Measurements from ENCODE around the gene LINS1.

Gene LINS1

DNA sequence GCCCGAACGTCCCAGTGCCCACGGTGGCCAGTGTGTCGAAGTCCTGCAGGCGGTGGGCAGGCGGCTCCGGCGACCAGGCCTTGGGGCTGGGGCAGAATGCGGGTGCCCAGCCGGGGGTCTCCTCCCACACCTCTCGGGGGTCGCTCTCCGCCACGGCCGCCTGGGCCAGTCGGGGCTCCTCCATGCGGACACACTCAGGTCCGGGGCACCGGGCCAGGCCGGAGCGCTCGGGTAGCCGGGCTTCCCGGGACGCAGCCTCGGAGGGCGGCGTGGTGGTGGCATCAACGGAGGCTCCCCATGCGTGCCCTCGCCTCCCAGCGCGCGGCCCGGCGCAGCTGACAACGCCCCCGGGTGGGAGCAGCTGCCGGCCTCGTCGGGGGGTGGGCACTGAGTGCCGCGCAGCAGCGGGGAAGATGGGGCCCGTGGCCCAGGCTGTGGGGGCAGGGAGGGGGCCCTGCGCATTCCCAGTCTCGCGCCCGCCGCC, 43.2 kb downstream of the LINS1 start:
- no peak for TF ChIP-seq MYC (IDR thresholded peaks at IDR 0.05; ENCODE audit: low read depth, low read length)
- TF ChIP-seq POLR2A (IDR thresholded peaks at IDR 0.05; ENCODE audit: extremely low read depth, insufficient read length), result no peak
- TF ChIP-seq, protein P1, sequence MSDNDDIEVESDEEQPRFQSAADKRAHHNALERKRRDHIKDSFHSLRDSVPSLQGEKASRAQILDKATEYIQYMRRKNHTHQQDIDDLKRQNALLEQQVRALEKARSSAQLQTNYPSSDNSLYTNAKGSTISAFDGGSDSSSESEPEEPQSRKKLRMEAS (IDR thresholded peaks at IDR 0.05; ENCODE audit: low read depth, low read length), result no peak
- TF ChIP-seq, protein P2, sequence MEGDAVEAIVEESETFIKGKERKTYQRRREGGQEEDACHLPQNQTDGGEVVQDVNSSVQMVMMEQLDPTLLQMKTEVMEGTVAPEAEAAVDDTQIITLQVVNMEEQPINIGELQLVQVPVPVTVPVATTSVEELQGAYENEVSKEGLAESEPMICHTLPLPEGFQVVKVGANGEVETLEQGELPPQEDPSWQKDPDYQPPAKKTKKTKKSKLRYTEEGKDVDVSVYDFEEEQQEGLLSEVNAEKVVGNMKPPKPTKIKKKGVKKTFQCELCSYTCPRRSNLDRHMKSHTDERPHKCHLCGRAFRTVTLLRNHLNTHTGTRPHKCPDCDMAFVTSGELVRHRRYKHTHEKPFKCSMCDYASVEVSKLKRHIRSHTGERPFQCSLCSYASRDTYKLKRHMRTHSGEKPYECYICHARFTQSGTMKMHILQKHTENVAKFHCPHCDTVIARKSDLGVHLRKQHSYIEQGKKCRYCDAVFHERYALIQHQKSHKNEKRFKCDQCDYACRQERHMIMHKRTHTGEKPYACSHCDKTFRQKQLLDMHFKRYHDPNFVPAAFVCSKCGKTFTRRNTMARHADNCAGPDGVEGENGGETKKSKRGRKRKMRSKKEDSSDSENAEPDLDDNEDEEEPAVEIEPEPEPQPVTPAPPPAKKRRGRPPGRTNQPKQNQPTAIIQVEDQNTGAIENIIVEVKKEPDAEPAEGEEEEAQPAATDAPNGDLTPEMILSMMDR (IDR thresholded peaks at IDR 0.05; ENCODE audit: low read depth, low read length), result no peak
- no peak overlapping the region for H3K4me3 ChIP-seq (ENCODE audit: low read depth, low read length)
- DNase-seq (ENCODE audit: low read depth), result no peak

DNA sequence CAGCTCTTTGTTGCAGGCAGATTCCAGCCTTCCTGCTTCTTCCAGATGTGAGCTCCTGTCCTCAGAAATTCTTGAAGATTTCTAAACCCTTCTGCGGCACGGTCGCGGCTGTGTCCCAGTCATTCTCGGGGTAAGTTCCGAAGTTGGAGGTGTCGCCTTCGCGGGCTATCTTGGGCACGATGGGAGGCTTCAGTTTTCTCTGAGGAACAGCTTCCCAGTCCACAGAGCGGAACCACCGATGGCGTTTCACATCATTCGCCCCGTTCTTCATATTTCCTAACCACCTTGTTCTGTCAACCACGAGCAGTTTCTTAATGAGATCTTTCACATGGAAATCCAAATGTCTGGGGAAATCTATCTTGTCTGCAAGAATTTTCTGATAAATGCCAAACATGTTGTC, 48.5 kb downstream of the LINS1 start:
- H3K4me3 ChIP-seq (ENCODE audit: low read depth, low read length), result no peak overlapping the region
- peak; percentile 43 for DNase-seq (ENCODE audit: low read depth)
- TF ChIP-seq, protein P1 (IDR thresholded peaks at IDR 0.05; ENCODE audit: low read depth, low read length), result no peak
- TF ChIP-seq, protein P2 (IDR thresholded peaks at IDR 0.05; ENCODE audit: low read depth, low read length), result no peak
- TF ChIP-seq MYC (IDR thresholded peaks at IDR 0.05; ENCODE audit: low read depth, low read length) (no peak), POLR2A (IDR thresholded peaks at IDR 0.05; ENCODE audit: extremely low read depth, insufficient read length) (no peak)

DNA sequence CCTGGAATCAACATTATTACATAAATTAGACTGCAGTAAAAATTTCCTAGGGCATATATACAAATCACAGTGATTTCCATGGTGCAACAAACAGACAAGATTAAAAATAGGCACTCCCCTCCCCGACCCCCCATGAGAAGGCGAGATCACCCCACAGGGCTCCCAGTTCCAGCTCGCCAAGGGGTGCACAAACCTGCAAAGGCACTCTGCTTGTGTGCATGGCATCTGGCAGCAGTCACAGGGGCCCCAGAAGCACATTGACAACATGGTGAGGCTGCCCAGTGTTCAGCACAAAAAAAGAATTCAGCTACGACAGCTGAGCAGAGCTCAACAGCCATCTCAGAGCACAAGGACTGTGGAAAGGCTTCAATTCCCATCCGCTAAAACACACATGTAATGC, 54.0 kb downstream of the LINS1 start:
- TF ChIP-seq, protein P1 (IDR thresholded peaks at IDR 0.05; ENCODE audit: low read depth, low read length), result no peak
- TF ChIP-seq, protein P2 (IDR thresholded peaks at IDR 0.05; ENCODE audit: low read depth, low read length), result no peak
- TF ChIP-seq MYC (IDR thresholded peaks at IDR 0.05; ENCODE audit: low read depth, low read length) (no peak), POLR2A (IDR thresholded peaks at IDR 0.05; ENCODE audit: extremely low read depth, insufficient read length) (no peak)
- no peak overlapping the region for H3K4me3 ChIP-seq (ENCODE audit: low read depth, low read length)
- no peak for DNase-seq (ENCODE audit: low read depth)

DNA sequence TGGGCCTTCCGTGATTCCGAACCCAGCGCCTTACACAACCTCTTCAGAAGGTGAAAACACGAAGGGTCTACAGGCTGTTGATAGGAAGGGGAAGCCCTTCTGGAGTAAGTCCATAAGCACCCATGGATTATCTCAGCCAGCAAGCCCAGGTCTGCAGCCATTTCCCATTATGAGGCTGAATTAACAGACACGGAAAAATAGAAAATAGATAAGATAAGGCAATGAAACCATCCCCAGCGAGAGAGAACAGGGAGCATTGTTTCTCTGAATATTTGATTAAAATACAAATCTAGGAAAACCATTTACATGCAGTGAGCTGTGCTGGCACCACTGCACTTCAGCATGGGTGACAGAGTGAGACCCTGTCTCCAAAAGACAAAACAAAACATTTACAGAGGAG, 57.0 kb downstream of the LINS1 start:
- H3K4me3 ChIP-seq (ENCODE audit: low read depth, low read length), result no peak overlapping the region
- TF ChIP-seq, protein P2 (IDR thresholded peaks at IDR 0.05; ENCODE audit: low read depth, low read length), result no peak
- TF ChIP-seq MYC (IDR thresholded peaks at IDR 0.05; ENCODE audit: low read depth, low read length) (no peak), POLR2A (IDR thresholded peaks at IDR 0.05; ENCODE audit: extremely low read depth, insufficient read length) (no peak)
- TF ChIP-seq, protein P1 (IDR thresholded peaks at IDR 0.05; ENCODE audit: low read depth, low read length), result no peak
- DNase-seq (ENCODE audit: low read depth), result no peak

GRCh38 chr15:100544338-100544841, 57.6 kb downstream of the LINS1 start:
- no peak overlapping the region for H3K4me3 ChIP-seq (ENCODE audit: low read depth, low read length)
- DNase-seq (ENCODE audit: low read depth), result no peak

More at GRCh38 chr15:100544338-100544841, 57.6 kb downstream of the LINS1 start:
- TF ChIP-seq, protein P1 (IDR thresholded peaks at IDR 0.05; ENCODE audit: low read depth, low read length), result no peak
- TF ChIP-seq, protein P2 (IDR thresholded peaks at IDR 0.05; ENCODE audit: low read depth, low read length), result no peak
- TF ChIP-seq POLR2A (IDR thresholded peaks at IDR 0.05; ENCODE audit: extremely low read depth, insufficient read length), result no peak
